Retinal pigment epithelial cell (primary cell): ENCODE data around the gene ZNF776.

ENCODE experiments used
- DNase-seq: peaks from one replicate; pipeline ENCODE4 v3.0.0-alpha.2; 2010; ENCODE audit warnings: low read depth
- H3K4me3 ChIP-seq: 2 replicates; pipeline ENCODE4 v1.5.1; 2011; ENCODE audit warnings: mild to moderate bottlenecking, low read length, control low read depth, moderate library complexity
- TF ChIP-seq, protein P1 (sequence below): conservative IDR thresholded peaks from 2 replicates; pipeline ENCODE4 v1.5.1; 2011; ENCODE audit warnings: low read depth, low read length, control low read depth, inconsistent platforms

The ZNF776 gene

DNA sequence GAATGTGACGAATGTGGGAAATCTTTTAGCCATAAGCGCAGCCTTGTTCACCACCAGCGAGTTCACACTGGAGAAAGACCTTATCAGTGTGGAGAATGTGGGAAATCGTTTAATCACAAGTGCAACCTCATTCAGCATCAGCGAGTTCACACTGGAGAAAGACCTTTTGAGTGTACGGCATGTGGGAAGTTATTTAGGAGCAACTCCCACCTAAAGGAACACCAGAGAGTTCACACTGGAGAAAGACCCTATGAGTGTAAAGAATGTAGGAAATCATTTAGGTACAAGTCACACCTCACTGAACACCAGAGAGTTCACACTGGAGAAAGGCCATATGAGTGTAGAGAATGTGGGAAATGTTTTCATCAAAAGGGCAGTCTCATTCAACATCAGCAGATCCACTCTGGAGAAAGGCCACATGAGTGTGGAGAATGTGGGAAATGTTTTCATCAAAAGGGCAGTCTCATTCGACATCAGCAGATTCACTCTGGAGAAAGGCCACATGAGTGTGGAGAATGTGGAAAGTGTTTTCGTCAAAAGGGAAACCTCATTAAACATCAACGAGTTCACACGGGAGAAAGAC, 7.6 kb downstream of the ZNF776 start:
- no peak for DNase-seq
- no peak overlapping the region for H3K4me3 ChIP-seq
- TF ChIP-seq, protein P1, sequence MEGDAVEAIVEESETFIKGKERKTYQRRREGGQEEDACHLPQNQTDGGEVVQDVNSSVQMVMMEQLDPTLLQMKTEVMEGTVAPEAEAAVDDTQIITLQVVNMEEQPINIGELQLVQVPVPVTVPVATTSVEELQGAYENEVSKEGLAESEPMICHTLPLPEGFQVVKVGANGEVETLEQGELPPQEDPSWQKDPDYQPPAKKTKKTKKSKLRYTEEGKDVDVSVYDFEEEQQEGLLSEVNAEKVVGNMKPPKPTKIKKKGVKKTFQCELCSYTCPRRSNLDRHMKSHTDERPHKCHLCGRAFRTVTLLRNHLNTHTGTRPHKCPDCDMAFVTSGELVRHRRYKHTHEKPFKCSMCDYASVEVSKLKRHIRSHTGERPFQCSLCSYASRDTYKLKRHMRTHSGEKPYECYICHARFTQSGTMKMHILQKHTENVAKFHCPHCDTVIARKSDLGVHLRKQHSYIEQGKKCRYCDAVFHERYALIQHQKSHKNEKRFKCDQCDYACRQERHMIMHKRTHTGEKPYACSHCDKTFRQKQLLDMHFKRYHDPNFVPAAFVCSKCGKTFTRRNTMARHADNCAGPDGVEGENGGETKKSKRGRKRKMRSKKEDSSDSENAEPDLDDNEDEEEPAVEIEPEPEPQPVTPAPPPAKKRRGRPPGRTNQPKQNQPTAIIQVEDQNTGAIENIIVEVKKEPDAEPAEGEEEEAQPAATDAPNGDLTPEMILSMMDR: no peak

DNA sequence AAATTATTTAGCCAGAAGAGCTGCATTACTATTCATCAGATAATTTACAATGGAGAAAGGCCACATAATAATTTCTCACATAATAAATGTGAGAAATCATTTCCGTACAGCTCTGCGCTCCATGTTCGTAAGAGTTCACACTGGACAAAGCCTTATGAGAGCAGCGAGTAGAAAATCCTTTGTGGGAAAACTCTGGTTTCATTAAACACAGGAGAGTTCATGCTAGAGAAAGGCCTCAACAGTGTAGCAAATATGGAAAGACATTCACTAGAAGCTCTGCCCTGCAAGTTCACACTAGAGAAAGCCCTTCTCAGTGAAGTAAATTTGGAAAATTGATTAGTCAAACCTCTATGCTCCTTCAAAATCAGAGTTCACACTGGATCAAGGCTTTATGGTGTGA, 8.4 kb downstream of the ZNF776 start:
- no peak for DNase-seq
- no peak overlapping the region for H3K4me3 ChIP-seq
- TF ChIP-seq, protein P1: no peak

DNA sequence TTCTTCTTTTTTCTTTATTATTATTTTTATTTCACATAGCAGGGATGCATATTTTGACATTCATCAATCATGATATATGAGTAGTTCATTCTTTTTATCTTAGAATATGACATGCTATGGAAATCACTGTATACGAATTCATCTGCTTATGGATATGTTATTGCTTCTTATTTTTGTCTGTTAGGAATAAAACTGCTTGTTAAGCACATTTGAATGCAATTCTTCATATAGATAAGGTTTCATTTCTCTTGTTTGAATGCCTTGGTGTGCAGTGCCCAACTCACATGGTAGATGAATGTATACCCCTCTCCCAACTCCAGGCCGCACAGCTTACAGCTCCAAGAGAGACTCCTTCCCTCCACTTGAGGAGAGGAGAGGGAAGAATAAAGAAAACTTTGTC, 11.3 kb downstream of the ZNF776 start:
- TF ChIP-seq, protein P1: no peak
- DNase-seq: no peak
- no peak overlapping the region for H3K4me3 ChIP-seq

DNA sequence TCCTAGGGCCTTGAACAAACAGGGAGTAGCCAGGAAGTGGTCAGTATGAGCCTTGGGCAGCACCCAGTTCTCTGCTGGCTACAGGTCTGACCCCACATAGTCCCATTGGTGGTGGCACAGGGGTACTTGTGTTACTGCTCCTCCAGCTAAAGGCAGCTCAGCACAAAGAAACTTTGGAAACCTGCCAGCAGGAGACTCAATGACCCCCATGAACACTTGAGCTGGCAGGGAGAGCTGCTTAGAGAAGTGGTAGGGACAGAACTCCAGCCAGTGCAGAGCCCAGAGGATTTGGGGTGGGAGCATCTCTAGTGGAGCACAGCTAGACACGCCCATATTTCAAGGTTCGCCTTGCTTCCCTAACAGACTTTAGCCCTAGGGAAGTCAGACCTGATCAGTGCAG, 12.5 kb downstream of the ZNF776 start:
- DNase-seq: no peak
- no peak overlapping the region for H3K4me3 ChIP-seq
- TF ChIP-seq, protein P1: no peak

DNA sequence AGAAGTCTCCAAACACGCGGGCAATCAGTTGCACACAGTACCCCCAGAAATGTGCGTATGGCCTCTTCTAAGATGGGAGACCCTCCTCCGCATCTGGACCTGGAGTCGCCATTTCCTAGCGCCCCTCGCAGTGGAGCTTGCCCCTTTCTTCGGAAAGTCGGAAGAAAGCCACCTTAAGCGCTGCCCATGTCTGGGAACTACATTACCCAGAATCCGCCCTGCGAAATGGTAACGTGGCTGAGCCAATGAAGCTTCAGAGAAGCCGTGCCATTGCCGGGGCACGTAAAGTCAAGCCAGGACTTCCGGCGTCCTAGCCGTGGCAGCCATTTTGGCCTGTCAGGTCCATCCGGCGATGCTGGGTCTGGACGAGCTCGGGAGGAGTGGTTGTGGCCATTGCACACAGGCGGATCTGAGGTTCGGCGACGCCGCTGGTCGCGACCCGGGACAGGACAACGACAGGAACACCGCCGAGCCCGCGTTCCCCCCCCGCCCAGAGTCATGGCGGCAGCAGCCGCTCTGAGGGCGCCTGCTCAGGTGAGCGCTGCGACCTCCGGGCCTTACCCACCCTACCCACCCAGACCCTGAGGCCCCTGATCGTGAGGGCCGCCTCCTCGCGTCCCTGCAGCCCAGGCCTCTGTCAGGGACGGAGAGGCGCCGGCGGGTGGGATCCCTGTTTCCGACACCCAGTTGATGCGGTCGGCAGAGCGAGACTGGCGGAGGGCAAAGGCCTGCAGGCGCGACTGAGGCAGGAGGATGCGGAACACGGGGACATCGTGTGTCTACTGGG, 22.9 kb downstream of the ZNF776 start, which contains the start of gene ZNF586:
ZNF586 (plus strand) TSS at position 332 of the 787 bp plus-strand sequence; CDS start at position 499, 167 bp downstream.
- DNase-seq: peak; percentile 80
- H3K4me3 ChIP-seq: peak within 1 kb of the TSS; percentile 78
- TF ChIP-seq, protein P1: no peak

DNA sequence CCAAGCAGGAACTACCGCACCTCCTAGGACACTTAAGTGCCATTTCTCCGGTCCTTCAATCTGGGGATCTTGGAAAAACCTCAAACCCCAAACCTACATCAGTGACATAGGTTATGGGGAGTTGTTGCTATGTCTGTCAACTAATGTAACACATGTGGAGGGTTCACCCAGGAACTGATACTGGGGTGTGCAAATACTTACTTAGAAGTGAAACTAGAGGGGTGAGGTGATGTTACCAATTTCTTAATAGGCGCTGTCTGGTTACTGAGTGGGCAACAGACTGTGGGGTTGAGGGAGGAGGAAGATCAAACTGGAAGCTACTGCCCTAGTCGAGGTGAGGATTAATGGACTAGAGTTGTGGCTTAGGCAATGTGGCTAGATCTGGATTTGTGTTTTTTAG, 24.8 kb downstream of the ZNF776 start:
- H3K4me3 ChIP-seq: no peak overlapping the region
- no peak for DNase-seq
- TF ChIP-seq, protein P1: no peak

DNA sequence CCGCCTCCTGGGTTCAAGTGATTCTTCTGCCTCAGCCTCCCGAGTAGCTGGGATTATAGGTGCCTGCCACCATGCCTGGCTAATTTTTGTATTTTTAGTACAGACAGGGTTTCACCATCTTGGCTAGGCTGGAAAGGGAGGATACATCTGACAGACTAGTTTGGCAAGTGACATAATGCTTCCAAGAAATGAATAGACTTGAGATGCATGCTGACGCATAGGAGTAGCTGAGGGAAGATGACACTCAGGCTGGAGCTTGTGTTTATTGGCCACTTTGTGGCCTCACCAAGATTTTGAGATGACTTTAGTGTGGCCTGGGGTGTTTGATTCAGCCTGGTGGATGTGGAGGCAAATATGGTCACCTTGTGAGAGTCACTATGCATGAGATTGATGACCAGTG, 26.9 kb downstream of the ZNF776 start:
- TF ChIP-seq, protein P1: no peak
- no peak overlapping the region for H3K4me3 ChIP-seq
- no peak for DNase-seq
